ENCODE measurements around the gene CSF3.

Gene CSF3

GRCh38 chr17:40056379-40057015 is 41.3 kb downstream of the CSF3 start:
- Histone ChIP-seq H3K27me3 (ENCODE audit: low read depth, low read length) (no peaks in the 10 kb centered on the region), H3K27ac (ENCODE audit: low read length) (no peak overlapping the region), H3K9me3 (ENCODE audit: control insufficient read depth in 1 of 2, low read length in 2 of 2) (no peaks in the 10 kb centered on the region), H3K36me3 (ENCODE audit: control insufficient read depth in 1 of 2, insufficient read depth in 2 of 2, low read length in 2 of 2) (peaks cover 0 to 6% of the 10 kb centered on the region in 2 donors), H3K4me3 (ENCODE audit: low read depth in 1 of 2, low read length in 2 of 2) (no peak overlapping the region), H3K4me1 (ENCODE audit: control insufficient read depth in 1 of 2, insufficient read depth in 2 of 2, low read length in 2 of 2) (peaks cover 14 to 29% of the 10 kb centered on the region in 2 donors)

DNA sequence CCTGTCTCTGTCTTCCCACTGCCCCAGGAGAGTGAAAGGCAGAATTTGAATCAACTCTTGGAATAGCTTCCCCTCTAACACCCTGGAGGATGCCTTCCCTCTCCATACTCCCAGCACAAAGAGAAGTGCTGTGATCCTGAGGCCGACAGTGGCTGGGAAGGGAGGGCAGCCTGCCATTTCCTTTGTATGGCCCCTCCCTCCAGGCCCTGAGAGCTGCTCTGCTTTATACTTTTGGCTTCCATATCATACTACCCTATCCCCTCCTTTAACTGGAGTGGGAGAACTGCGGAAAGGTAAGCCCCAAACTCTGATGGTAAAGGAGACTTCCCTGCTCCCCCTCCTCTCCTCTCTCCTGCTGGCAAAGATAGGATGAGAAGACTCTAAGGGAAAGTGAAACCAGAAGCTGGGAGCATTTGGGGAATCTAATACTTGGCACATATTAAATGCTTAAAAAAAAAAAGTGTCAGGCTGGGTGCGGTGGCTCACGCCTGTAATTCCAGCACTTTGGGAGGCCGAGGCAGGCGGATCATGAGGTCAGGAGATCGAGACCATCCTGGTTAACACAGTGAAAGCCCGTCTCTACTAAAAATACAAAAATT is 43.0 kb downstream of the CSF3 start:
- H3K9me3 ChIP-seq (ENCODE audit: control insufficient read depth in 1 of 2, low read length in 2 of 2): no peaks in the 10 kb centered on the region
- no peaks in the 10 kb centered on the region for H3K27me3 ChIP-seq (ENCODE audit: low read depth, low read length)
- H3K4me3 ChIP-seq (ENCODE audit: low read depth in 1 of 2, low read length in 2 of 2): peak overlapping the region; percentile 23 to 34
- H3K27ac ChIP-seq (ENCODE audit: low read length): peak overlapping the region; percentile 91
- peaks cover 16 to 35% of the 10 kb centered on the region in 2 donors for H3K4me1 ChIP-seq (ENCODE audit: control insufficient read depth in 1 of 2, insufficient read depth in 2 of 2, low read length in 2 of 2)
- no peaks in the 10 kb centered on the region for H3K36me3 ChIP-seq (ENCODE audit: control insufficient read depth in 1 of 2, insufficient read depth in 2 of 2, low read length in 2 of 2)

- Histone ChIP-seq H3K36me3 (ENCODE audit: control insufficient read depth in 1 of 2, insufficient read depth in 2 of 2, low read length in 2 of 2) (no peaks in the 10 kb centered on the region), H3K4me3 (ENCODE audit: low read depth in 1 of 2, low read length in 2 of 2) (peak overlapping the region in 1 of 2 donors; percentile 23), H3K27ac (ENCODE audit: low read length) (peak overlapping the region; percentile 91), H3K4me1 (ENCODE audit: control insufficient read depth in 1 of 2, insufficient read depth in 2 of 2, low read length in 2 of 2) (peaks cover 15 to 33% of the 10 kb centered on the region in 2 donors), H3K9me3 (ENCODE audit: control insufficient read depth in 1 of 2, low read length in 2 of 2) (no peaks in the 10 kb centered on the region), H3K27me3 (ENCODE audit: low read depth, low read length) (no peaks in the 10 kb centered on the region)
These were observed 43.6 kb downstream of the CSF3 start for GRCh38 chr17:40058865-40059264.

DNA sequence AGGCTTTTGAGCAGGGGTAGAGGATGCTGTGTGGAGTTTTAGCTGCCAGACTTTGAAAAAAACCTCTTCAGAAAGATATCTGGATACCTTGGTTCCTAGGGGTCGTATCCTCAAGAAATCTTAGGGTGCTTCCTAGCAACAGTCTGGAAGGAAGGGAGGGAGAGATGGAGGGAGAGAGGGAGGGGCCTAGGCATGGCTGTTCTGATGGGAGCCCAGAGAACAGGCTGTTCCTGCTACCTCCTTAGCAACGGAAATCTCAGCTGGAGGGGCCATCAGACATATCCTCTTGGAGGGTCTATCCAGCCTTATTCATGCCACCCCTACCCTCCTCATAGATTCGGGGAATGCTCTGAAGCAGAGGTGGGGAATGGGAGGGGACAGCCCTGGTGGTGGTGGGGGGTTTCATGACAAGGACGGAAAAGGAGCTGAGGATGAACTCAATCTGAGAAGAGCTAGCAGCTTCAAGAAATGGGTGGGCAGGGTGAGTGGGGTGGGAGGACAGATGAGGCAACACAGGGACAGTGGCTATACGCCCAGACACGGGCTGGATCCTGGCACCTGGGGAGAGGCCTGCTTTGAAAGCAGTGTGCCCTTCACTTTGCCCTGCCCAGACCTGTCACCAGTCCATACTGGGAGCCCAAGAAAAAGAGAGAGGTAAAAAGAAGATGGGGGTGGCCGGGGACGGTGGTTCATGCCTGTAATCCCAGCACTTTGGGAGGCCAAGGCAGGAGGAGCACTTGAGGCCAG is 44.7 kb downstream of the CSF3 start:
- H3K27ac ChIP-seq (ENCODE audit: low read length): peak overlapping the region; percentile 14
- no peaks in the 10 kb centered on the region for H3K36me3 ChIP-seq (ENCODE audit: control insufficient read depth in 1 of 2, insufficient read depth in 2 of 2, low read length in 2 of 2)
- H3K4me3 ChIP-seq (ENCODE audit: low read depth in 1 of 2, low read length in 2 of 2): no peak overlapping the region
- H3K4me1 ChIP-seq (ENCODE audit: control insufficient read depth in 1 of 2, insufficient read depth in 2 of 2, low read length in 2 of 2): peaks cover 25 to 44% of the 10 kb centered on the region in 2 donors
- no peaks in the 10 kb centered on the region for H3K9me3 ChIP-seq (ENCODE audit: control insufficient read depth in 1 of 2, low read length in 2 of 2)
- H3K27me3 ChIP-seq (ENCODE audit: low read depth, low read length): no peaks in the 10 kb centered on the region

DNA sequence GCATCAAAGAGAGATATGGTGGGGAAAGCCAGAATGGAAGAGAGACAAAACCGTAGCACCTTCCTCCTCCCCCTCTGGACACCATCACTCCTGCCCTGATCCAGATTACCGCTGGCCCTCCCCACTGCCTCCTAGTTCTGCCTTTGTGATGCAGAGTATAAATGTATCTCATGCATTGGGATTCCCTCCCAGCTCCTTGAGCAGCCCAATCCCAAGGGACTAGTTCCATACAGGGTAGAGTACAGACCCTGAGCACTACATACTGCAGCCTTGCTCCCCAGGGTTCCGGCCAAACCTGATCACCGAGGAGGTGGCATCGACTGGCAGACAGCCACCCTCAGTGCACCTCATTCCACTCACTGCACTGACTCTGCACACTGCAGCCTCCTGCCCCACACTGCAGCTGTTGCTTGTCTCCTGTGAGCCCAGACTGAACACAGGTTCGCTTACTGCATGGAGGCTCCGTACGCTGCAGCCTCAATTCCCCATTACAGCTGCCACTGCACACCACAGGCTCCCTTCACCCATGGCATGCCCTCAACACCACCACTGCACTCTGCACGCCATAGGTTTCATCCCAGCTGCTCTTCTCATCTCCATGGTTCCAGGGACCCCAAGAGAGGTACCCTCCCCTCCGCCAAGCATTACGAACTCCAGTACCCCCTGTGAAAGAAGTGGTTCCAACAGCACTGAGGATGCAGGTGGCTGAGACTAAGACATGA is 45.8 kb downstream of the CSF3 start:
- H3K9me3 ChIP-seq (ENCODE audit: control insufficient read depth in 1 of 2, low read length in 2 of 2): no peaks in the 10 kb centered on the region
- H3K4me1 ChIP-seq (ENCODE audit: control insufficient read depth in 1 of 2, insufficient read depth in 2 of 2, low read length in 2 of 2): peaks cover 30 to 55% of the 10 kb centered on the region in 2 donors
- no peak overlapping the region for H3K27ac ChIP-seq (ENCODE audit: low read length)
- H3K36me3 ChIP-seq (ENCODE audit: control insufficient read depth in 1 of 2, insufficient read depth in 2 of 2, low read length in 2 of 2): no peaks in the 10 kb centered on the region
- H3K4me3 ChIP-seq (ENCODE audit: low read depth in 1 of 2, low read length in 2 of 2): no peak overlapping the region
- no peaks in the 10 kb centered on the region for H3K27me3 ChIP-seq (ENCODE audit: low read depth, low read length)

DNA sequence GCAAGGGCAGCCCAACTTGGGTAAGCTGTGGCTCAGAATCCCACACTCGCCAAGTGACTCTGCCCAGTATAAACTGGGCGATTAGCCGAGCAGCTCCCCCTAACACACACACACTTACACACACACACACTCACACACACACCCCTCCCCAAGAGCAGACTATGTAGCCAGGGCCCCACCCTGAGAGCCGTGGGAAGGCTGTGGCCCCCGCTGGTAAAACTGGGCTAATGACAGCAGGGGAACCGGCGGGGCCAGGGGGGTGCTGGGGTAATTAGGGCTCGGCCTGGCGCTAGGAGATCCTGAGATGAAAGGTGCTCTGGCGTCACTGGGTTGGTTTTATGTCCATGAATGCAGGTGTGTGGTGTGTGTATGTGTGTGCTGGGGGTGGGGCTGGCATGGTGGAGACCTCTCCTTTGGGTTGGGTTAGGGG is 46.4 kb downstream of the CSF3 start:
- Histone ChIP-seq H3K27me3 (ENCODE audit: low read depth, low read length) (no peaks in the 10 kb centered on the region), H3K4me1 (ENCODE audit: control insufficient read depth in 1 of 2, insufficient read depth in 2 of 2, low read length in 2 of 2) (peaks cover 30 to 58% of the 10 kb centered on the region in 2 donors), H3K27ac (ENCODE audit: low read length) (peak overlapping the region; percentile 67), H3K36me3 (ENCODE audit: control insufficient read depth in 1 of 2, insufficient read depth in 2 of 2, low read length in 2 of 2) (no peaks in the 10 kb centered on the region), H3K9me3 (ENCODE audit: control insufficient read depth in 1 of 2, low read length in 2 of 2) (no peaks in the 10 kb centered on the region), H3K4me3 (ENCODE audit: low read depth in 1 of 2, low read length in 2 of 2) (no peak overlapping the region)

- Histone ChIP-seq H3K9me3 (ENCODE audit: control insufficient read depth in 1 of 2, low read length in 2 of 2) (no peaks in the 10 kb centered on the region), H3K4me3 (ENCODE audit: low read depth in 1 of 2, low read length in 2 of 2) (peak within 1 kb of the TSS; percentile 82 to 99), H3K27ac (ENCODE audit: low read length) (peak within 1 kb of the TSS; percentile 80), H3K4me1 (ENCODE audit: control insufficient read depth in 1 of 2, insufficient read depth in 2 of 2, low read length in 2 of 2) (peaks cover 30 to 66% of the 10 kb centered on the region in 2 donors), H3K27me3 (ENCODE audit: low read depth, low read length) (no peaks in the 10 kb centered on the region), H3K36me3 (ENCODE audit: control insufficient read depth in 1 of 2, insufficient read depth in 2 of 2, low read length in 2 of 2) (no peaks in the 10 kb centered on the region)
These were observed 47.3 kb downstream of the CSF3 start, which contains the start of gene THRA for GRCh38 chr17:40062329-40063186. Gene THRA (plus strand): TSS chr17:40062965. CDS start chr17:40074489, 11,524 bp downstream.

- Histone ChIP-seq H3K27me3 (ENCODE audit: low read depth, low read length) (no peaks in the 10 kb centered on the region), H3K4me1 (ENCODE audit: control insufficient read depth in 1 of 2, insufficient read depth in 2 of 2, low read length in 2 of 2) (peaks cover 26 to 66% of the 10 kb centered on the region in 2 donors), H3K36me3 (ENCODE audit: control insufficient read depth in 1 of 2, insufficient read depth in 2 of 2, low read length in 2 of 2) (no peaks in the 10 kb centered on the region), H3K9me3 (ENCODE audit: control insufficient read depth in 1 of 2, low read length in 2 of 2) (no peaks in the 10 kb centered on the region), H3K27ac (ENCODE audit: low read length) (peak overlapping the region; percentile 80), H3K4me3 (ENCODE audit: low read depth in 1 of 2, low read length in 2 of 2) (peak overlapping the region; percentile 82 to 99)
These were observed 48.0 kb downstream of the CSF3 start for GRCh38 chr17:40063187-40063771.

DNA sequence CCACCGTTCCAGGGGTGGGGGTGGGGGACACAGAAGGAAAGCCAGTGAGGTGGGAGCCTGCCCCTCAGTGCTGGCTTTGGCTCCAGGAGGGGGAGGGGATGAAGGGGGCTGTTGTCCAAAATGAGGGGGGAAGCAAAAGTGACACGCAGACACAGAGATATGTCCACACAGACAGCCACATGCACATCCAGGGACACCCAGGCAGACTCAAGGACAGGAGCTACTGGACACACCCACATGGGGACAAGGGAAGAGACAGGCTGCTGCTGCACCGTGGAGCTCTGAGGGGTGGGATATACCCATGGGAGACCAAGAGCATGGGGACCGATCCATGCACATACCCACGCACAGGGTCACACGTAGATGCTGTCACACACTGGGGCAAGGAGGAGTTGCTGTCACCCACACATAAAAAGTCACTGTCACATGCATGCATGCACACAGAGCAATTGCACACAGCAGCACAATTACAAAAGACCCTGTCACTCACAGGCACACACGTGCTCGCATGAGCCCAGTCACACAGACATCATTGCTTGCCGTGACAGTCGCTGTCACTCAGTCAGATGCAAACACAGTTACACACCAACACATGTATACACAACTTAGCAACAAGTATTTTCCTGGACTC is 48.8 kb downstream of the CSF3 start:
- peaks cover 28 to 69% of the 10 kb centered on the region in 2 donors for H3K4me1 ChIP-seq (ENCODE audit: control insufficient read depth in 1 of 2, insufficient read depth in 2 of 2, low read length in 2 of 2)
- no peaks in the 10 kb centered on the region for H3K9me3 ChIP-seq (ENCODE audit: control insufficient read depth in 1 of 2, low read length in 2 of 2)
- peak overlapping the region; percentile 82 to 99 for H3K4me3 ChIP-seq (ENCODE audit: low read depth in 1 of 2, low read length in 2 of 2)
- H3K27ac ChIP-seq (ENCODE audit: low read length): peak overlapping the region; percentile 80
- no peaks in the 10 kb centered on the region for H3K27me3 ChIP-seq (ENCODE audit: low read depth, low read length)
- H3K36me3 ChIP-seq (ENCODE audit: control insufficient read depth in 1 of 2, insufficient read depth in 2 of 2, low read length in 2 of 2): no peaks in the 10 kb centered on the region

Measured in muscle layer of duodenum (tissue), 2 donors.